DOHH2 (cell line): ENCODE results near the gene GATA3.

Experiments
- H3F3A ChIP-seq: fragments of 200-600 bp; sonication (generic), shearing (Covaris generic); 2 replicates; pipeline ENCODE4 v1.6.0; 2016; ENCODE audit warnings: antibody characterized with exemption, mild to moderate bottlenecking; ENCODE audit not compliant: control insufficient read depth, insufficient read depth
- H3K27ac ChIP-seq: fragments of 200-600 bp; sonication (generic); 2 replicates; pipeline ENCODE4 v1.5.1; 2014; ENCODE audit warnings: low read depth, mild to moderate bottlenecking, low read length, moderate library complexity
- H3K27me3 ChIP-seq: fragments of 200-600 bp; sonication (generic); 2 replicates; pipeline ENCODE4 v1.6.1; 2014; ENCODE audit warnings: mild to moderate bottlenecking, low read length, mixed read lengths; ENCODE audit not compliant: control insufficient read depth
- H3K36me3 ChIP-seq: fragments of 200-600 bp; sonication (generic); 2 replicates; pipeline ENCODE4 v1.6.1; 2014; ENCODE audit warnings: mild to moderate bottlenecking, low read length, moderate library complexity, mixed read lengths; ENCODE audit not compliant: control insufficient read depth
- H3K4me1 ChIP-seq: fragments of 200-600 bp; sonication (generic); 2 replicates; pipeline ENCODE4 v1.6.1; 2014; ENCODE audit warnings: mild to moderate bottlenecking, low read length, mixed read lengths; ENCODE audit not compliant: control insufficient read depth
- H3K4me2 ChIP-seq: fragments of 200-600 bp; sonication (generic); 2 replicates; pipeline ENCODE4 v1.6.0; 2014; ENCODE audit warnings: mild to moderate bottlenecking, low read length, moderate library complexity
- H3K4me3 ChIP-seq: fragments of 200-600 bp; sonication (generic); 2 replicates; pipeline ENCODE4 v1.5.1; 2014; ENCODE audit warnings: mild to moderate bottlenecking, low read length, mixed read lengths
- H3K79me2 ChIP-seq: fragments of 200-600 bp; sonication (generic); 2 replicates; pipeline ENCODE4 v1.6.1; 2014; ENCODE audit warnings: mild to moderate bottlenecking, low read length, mixed read lengths; ENCODE audit not compliant: control insufficient read depth
- H3K9me2 ChIP-seq: fragments of 200-600 bp; sonication (generic); replicated peaks from 2 replicates; pipeline ENCODE4 v1.6.1; 2014; ENCODE audit warnings: mild to moderate bottlenecking, low read length, mixed read lengths; ENCODE audit not compliant: control insufficient read depth
- H3K9me3 ChIP-seq: fragments of 200-600 bp; sonication (generic); 2 replicates; pipeline ENCODE4 v1.6.1; 2014; ENCODE audit warnings: antibody characterized with exemption, low read length, mixed read lengths; ENCODE audit not compliant: control insufficient read depth, insufficient read depth
- H4K20me1 ChIP-seq: fragments of 200-600 bp; sonication (generic); 2 replicates; pipeline ENCODE4 v1.6.0; 2014; ENCODE audit warnings: low read depth, mild to moderate bottlenecking, antibody characterized with exemption, low read length, moderate library complexity; ENCODE audit not compliant: control insufficient read depth, insufficient read depth
- EZH2phosphoT487 ChIP-seq: fragments of 200-600 bp; sonication (generic); IDR thresholded peaks from 2 replicates; pipeline ENCODE4 v1.6.1; 2017; ENCODE audit warnings: borderline replicate concordance, mild to moderate bottlenecking, antibody characterized with exemption, low read length, moderate library complexity, mixed read lengths
- TF ChIP-seq, protein P1 (sequence below): fragments of 200-600 bp; sonication (generic); IDR thresholded peaks from one replicate; pipeline ENCODE4 v1.5.1; 2014; ENCODE audit warnings: antibody characterized with exemption, mild to moderate bottlenecking, low read depth, low read length; ENCODE audit not compliant: poor library complexity, severe bottlenecking

GATA3 gene

GRCh38 chr10:8088504-8088903 is 34.0 kb downstream of the GATA3 start:
- Histone ChIP-seq H3K79me2 (no peaks in the 10 kb centered on the region), H3K4me2 (no peak overlapping the region), H3K36me3 (no peaks in the 10 kb centered on the region), H3K4me1 (no peaks in the 10 kb centered on the region), H3F3A (no peaks in the 10 kb centered on the region), H4K20me1 (no peaks in the 10 kb centered on the region), H3K9me2 (no peaks in the 10 kb centered on the region), H3K4me3 (no peak overlapping the region), H3K27me3 (no peaks in the 10 kb centered on the region), H3K9me3 (no peaks in the 10 kb centered on the region), H3K27ac (no peak overlapping the region)
- TF ChIP-seq EZH2phosphoT487 = no peak

DNA sequence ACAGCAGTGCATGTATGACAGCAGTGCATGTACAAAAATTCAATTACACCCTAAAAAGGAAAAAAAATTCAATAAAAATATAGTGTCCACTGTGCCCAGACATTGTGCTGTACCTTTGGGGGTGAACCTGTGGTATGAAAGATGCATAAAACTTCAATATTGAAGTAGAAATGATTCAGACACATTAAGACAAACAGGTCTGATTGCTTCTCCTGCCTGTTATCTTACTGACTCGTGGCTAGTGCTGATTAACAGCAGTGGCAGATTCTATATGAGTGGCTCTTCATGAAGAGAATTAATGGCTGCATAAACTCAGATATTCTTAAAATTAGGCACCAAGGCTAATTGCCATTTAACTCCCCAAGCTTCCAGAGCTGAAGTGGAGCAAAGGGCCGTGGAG is 37.9 kb downstream of the GATA3 start:
- no peak for TF ChIP-seq EZH2phosphoT487
- TF ChIP-seq, protein P1, sequence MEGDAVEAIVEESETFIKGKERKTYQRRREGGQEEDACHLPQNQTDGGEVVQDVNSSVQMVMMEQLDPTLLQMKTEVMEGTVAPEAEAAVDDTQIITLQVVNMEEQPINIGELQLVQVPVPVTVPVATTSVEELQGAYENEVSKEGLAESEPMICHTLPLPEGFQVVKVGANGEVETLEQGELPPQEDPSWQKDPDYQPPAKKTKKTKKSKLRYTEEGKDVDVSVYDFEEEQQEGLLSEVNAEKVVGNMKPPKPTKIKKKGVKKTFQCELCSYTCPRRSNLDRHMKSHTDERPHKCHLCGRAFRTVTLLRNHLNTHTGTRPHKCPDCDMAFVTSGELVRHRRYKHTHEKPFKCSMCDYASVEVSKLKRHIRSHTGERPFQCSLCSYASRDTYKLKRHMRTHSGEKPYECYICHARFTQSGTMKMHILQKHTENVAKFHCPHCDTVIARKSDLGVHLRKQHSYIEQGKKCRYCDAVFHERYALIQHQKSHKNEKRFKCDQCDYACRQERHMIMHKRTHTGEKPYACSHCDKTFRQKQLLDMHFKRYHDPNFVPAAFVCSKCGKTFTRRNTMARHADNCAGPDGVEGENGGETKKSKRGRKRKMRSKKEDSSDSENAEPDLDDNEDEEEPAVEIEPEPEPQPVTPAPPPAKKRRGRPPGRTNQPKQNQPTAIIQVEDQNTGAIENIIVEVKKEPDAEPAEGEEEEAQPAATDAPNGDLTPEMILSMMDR = no peak
- H3K4me3 ChIP-seq = no peak overlapping the region
- no peaks in the 10 kb centered on the region for H4K20me1 ChIP-seq
- no peak overlapping the region for H3K27ac ChIP-seq
- H3K9me2 ChIP-seq = no peaks in the 10 kb centered on the region
- no peaks in the 10 kb centered on the region for H3K36me3 ChIP-seq
- no peaks in the 10 kb centered on the region for H3K4me1 ChIP-seq
- H3K9me3 ChIP-seq = no peaks in the 10 kb centered on the region
- no peak overlapping the region for H3K4me2 ChIP-seq
- H3F3A ChIP-seq = no peaks in the 10 kb centered on the region
- no peaks in the 10 kb centered on the region for H3K79me2 ChIP-seq
- no peaks in the 10 kb centered on the region for H3K27me3 ChIP-seq

DNA sequence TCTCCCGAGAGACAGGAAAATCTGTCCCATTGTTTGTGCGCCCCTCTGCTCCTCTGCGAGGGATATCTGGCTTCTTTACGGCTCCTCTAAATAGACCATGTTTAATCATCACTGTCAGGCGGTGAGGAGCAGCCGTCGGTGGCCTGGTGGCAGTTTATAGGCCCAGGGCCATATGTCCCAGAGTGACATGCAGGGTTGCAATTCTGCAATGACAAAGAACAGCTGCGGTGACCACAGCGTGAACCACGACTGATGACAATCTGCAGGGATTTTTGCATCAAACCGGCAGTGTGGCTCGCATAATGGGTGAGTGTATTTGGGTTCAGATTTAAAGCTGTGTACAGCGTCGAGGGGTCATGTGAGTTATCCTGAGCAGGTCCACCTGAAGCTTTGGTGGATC is 41.5 kb downstream of the GATA3 start:
- H3F3A ChIP-seq = no peaks in the 10 kb centered on the region
- no peak overlapping the region for H3K4me3 ChIP-seq
- H3K27ac ChIP-seq = no peak overlapping the region
- H3K27me3 ChIP-seq = no peaks in the 10 kb centered on the region
- H3K9me2 ChIP-seq = no peaks in the 10 kb centered on the region
- H3K36me3 ChIP-seq = no peaks in the 10 kb centered on the region
- no peak overlapping the region for H3K4me2 ChIP-seq
- H3K4me1 ChIP-seq = no peaks in the 10 kb centered on the region
- H3K9me3 ChIP-seq = no peaks in the 10 kb centered on the region
- no peaks in the 10 kb centered on the region for H3K79me2 ChIP-seq
- no peak for TF ChIP-seq EZH2phosphoT487
- TF ChIP-seq, protein P1 = no peak
- no peaks in the 10 kb centered on the region for H4K20me1 ChIP-seq

DNA sequence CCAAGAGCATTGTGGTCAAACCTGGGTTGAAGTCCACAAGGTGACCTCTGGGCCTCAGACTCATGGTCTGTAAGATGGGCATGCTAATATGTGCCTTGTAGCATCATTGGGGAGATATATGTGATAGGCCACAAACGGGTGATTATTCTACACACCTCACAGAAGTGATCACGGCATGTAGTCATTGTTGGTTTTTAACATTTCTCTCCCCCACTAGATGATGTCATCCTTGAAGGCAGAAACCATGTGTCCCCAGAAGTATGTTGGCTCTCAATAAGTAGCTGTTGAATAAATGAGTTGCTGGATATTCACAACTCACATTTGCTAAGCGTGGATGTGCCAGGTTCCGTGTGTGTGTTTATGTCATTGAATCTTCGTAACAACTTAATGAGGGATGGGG is 42.4 kb downstream of the GATA3 start:
- no peaks in the 10 kb centered on the region for H3K4me1 ChIP-seq
- no peak overlapping the region for H3K27ac ChIP-seq
- H4K20me1 ChIP-seq = no peaks in the 10 kb centered on the region
- no peaks in the 10 kb centered on the region for H3K79me2 ChIP-seq
- no peak overlapping the region for H3K4me3 ChIP-seq
- H3K27me3 ChIP-seq = no peaks in the 10 kb centered on the region
- H3K36me3 ChIP-seq = no peaks in the 10 kb centered on the region
- H3K9me2 ChIP-seq = no peaks in the 10 kb centered on the region
- no peak for TF ChIP-seq EZH2phosphoT487
- TF ChIP-seq, protein P1 = no peak
- no peak overlapping the region for H3K4me2 ChIP-seq
- H3F3A ChIP-seq = no peaks in the 10 kb centered on the region
- no peaks in the 10 kb centered on the region for H3K9me3 ChIP-seq
